ENCODE results near the gene RNF130. TPM values are rescaled to one million over a fixed set of nuclear protein-coding genes. Genes with fewer than 3 reads are reported as not detected.
"Not testable (repeated sequence)": the region's sequence is repeated elsewhere in the genome, so short reads cannot be mapped to it uniquely, and the experiment has no call there.

The RNF130 gene
- total and polyA plus RNA-seq, 2 donors: 69.2 to 71.3 TPM

- DNase-seq (ENCODE audit: extremely low spot score): no peak
- Histone ChIP-seq H3K27ac (ENCODE audit: low read depth) (no peak overlapping the region), H3K4me1 (ENCODE audit: insufficient read depth) (no peaks in the 10 kb centered on the region), H3K36me3 (ENCODE audit: insufficient read depth) (no peaks in the 10 kb centered on the region), H3K4me3 (ENCODE audit: low read depth, low read length) (no peak overlapping the region)
- 94% methylated on average over 5 of the region's 5 CpGs for WGBS
Measured at GRCh38 chr5:180018347-180019060, 53.1 kb downstream of the RNF130 start.

- not testable (repeated sequence) for H3K4me1 ChIP-seq (ENCODE audit: insufficient read depth); DNase-seq (ENCODE audit: extremely low spot score); H3K4me3 ChIP-seq (ENCODE audit: low read depth, low read length); H3K27ac ChIP-seq (ENCODE audit: low read depth); H3K36me3 ChIP-seq (ENCODE audit: insufficient read depth)
- WGBS: 94% methylated on average over 1 of the region's 1 CpG
Measured at GRCh38 chr5:180015523-180015922, 56.0 kb downstream of the RNF130 start.

- Histone ChIP-seq H3K27ac (ENCODE audit: low read depth) (no peak overlapping the region), H3K4me1 (ENCODE audit: insufficient read depth) (no peaks in the 10 kb centered on the region), H3K36me3 (ENCODE audit: insufficient read depth) (peaks cover 2% of the 10 kb centered on the region), H3K4me3 (ENCODE audit: low read depth, low read length) (no peak overlapping the region)
- no peak for DNase-seq (ENCODE audit: extremely low spot score)
- WGBS: 62% methylated on average over 1 of the region's 1 CpG
Measured at GRCh38 chr5:180013678-180014077, 57.9 kb downstream of the RNF130 start.

GRCh38 chr5:180012316-180012715, 59.2 kb downstream of the RNF130 start:
- peaks cover 2% of the 10 kb centered on the region for H3K36me3 ChIP-seq (ENCODE audit: insufficient read depth)
- H3K4me1 ChIP-seq (ENCODE audit: insufficient read depth): no peaks in the 10 kb centered on the region
- no peak for DNase-seq (ENCODE audit: extremely low spot score)
- H3K4me3 ChIP-seq (ENCODE audit: low read depth, low read length): no peak overlapping the region
- WGBS: 44% methylated on average over 2 of the region's 2 CpGs
- no peak overlapping the region for H3K27ac ChIP-seq (ENCODE audit: low read depth)

- Histone ChIP-seq H3K36me3 (ENCODE audit: insufficient read depth) (peaks cover 2% of the 10 kb centered on the region), H3K27ac (ENCODE audit: low read depth) (no peak overlapping the region), H3K4me3 (ENCODE audit: low read depth, low read length) (no peak overlapping the region), H3K4me1 (ENCODE audit: insufficient read depth) (no peaks in the 10 kb centered on the region)
- WGBS: 92% methylated on average over 3 of the region's 3 CpGs
- DNase-seq (ENCODE audit: extremely low spot score): no peak
Measured at GRCh38 chr5:180010636-180011035, 60.9 kb downstream of the RNF130 start.

GRCh38 chr5:180009581-180009980, 62.0 kb downstream of the RNF130 start:
- Histone ChIP-seq H3K36me3 (ENCODE audit: insufficient read depth) (peaks cover 2% of the 10 kb centered on the region), H3K4me1 (ENCODE audit: insufficient read depth) (no peaks in the 10 kb centered on the region), H3K27ac (ENCODE audit: low read depth) (no peak overlapping the region), H3K4me3 (ENCODE audit: low read depth, low read length) (no peak overlapping the region)
- WGBS: 56% methylated on average over 7 of the region's 7 CpGs
- DNase-seq (ENCODE audit: extremely low spot score): no peak

- Histone ChIP-seq H3K4me3 (ENCODE audit: low read depth, low read length) (no peak overlapping the region), H3K27ac (ENCODE audit: low read depth) (no peak overlapping the region), H3K36me3 (ENCODE audit: insufficient read depth) (peaks cover 2% of the 10 kb centered on the region), H3K4me1 (ENCODE audit: insufficient read depth) (no peaks in the 10 kb centered on the region)
- no peak for DNase-seq (ENCODE audit: extremely low spot score)
- 91% methylated on average over 7 of the region's 7 CpGs for WGBS
Measured at GRCh38 chr5:180008433-180008832, 63.1 kb downstream of the RNF130 start.

GRCh38 chr5:180007582-180007981, 64.0 kb downstream of the RNF130 start:
- Histone ChIP-seq H3K27ac (ENCODE audit: low read depth) (no peak overlapping the region), H3K4me1 (ENCODE audit: insufficient read depth) (no peaks in the 10 kb centered on the region), H3K36me3 (ENCODE audit: insufficient read depth) (no peaks in the 10 kb centered on the region), H3K4me3 (ENCODE audit: low read depth, low read length) (no peak overlapping the region)
- WGBS: 73% methylated on average over 8 of the region's 8 CpGs
- no peak for DNase-seq (ENCODE audit: extremely low spot score)

GRCh38 chr5:180006141-180006540, 65.4 kb downstream of the RNF130 start:
- DNase-seq (ENCODE audit: extremely low spot score): no peak
- H3K4me3 ChIP-seq (ENCODE audit: low read depth, low read length): no peak overlapping the region
- H3K27ac ChIP-seq (ENCODE audit: low read depth): no peak overlapping the region
- no peaks in the 10 kb centered on the region for H3K36me3 ChIP-seq (ENCODE audit: insufficient read depth)
- H3K4me1 ChIP-seq (ENCODE audit: insufficient read depth): no peaks in the 10 kb centered on the region

GRCh38 chr5:180003127-180003526, 68.4 kb downstream of the RNF130 start:
- H3K4me3 ChIP-seq (ENCODE audit: low read depth, low read length): no peak overlapping the region
- no peak for DNase-seq (ENCODE audit: extremely low spot score)
- H3K4me1 ChIP-seq (ENCODE audit: insufficient read depth): no peaks in the 10 kb centered on the region
- H3K27ac ChIP-seq (ENCODE audit: low read depth): no peak overlapping the region
- no peaks in the 10 kb centered on the region for H3K36me3 ChIP-seq (ENCODE audit: insufficient read depth)
- 96% methylated on average over 7 of the region's 7 CpGs for WGBS

- H3K27ac ChIP-seq (ENCODE audit: low read depth): no peak overlapping the region
- H3K36me3 ChIP-seq (ENCODE audit: insufficient read depth): no peaks in the 10 kb centered on the region
- no peaks in the 10 kb centered on the region for H3K4me1 ChIP-seq (ENCODE audit: insufficient read depth)
- DNase-seq (ENCODE audit: extremely low spot score): no peak
- no peak overlapping the region for H3K4me3 ChIP-seq (ENCODE audit: low read depth, low read length)
- WGBS: 94% methylated on average over 2 of the region's 2 CpGs
Measured at GRCh38 chr5:180001742-180002141, 69.8 kb downstream of the RNF130 start.

GRCh38 chr5:180001136-180001535, 70.4 kb downstream of the RNF130 start:
- DNase-seq (ENCODE audit: extremely low spot score): no peak
- Histone ChIP-seq H3K4me1 (ENCODE audit: insufficient read depth) (no peaks in the 10 kb centered on the region), H3K4me3 (ENCODE audit: low read depth, low read length) (no peak overlapping the region), H3K27ac (ENCODE audit: low read depth) (no peak overlapping the region), H3K36me3 (ENCODE audit: insufficient read depth) (no peaks in the 10 kb centered on the region)

GRCh38 chr5:179998485-179998884, 73.1 kb downstream of the RNF130 start:
- no peak overlapping the region for H3K27ac ChIP-seq (ENCODE audit: low read depth)
- no peak overlapping the region for H3K4me3 ChIP-seq (ENCODE audit: low read depth, low read length)
- no peaks in the 10 kb centered on the region for H3K36me3 ChIP-seq (ENCODE audit: insufficient read depth)
- H3K4me1 ChIP-seq (ENCODE audit: insufficient read depth): no peaks in the 10 kb centered on the region
- DNase-seq (ENCODE audit: extremely low spot score): no peak
- 99% methylated on average over 1 of the region's 1 CpG for whole genome bisulfite sequencing

GRCh38 chr5:179994583-179995323, 76.8 kb downstream of the RNF130 start:
- H3K4me3 ChIP-seq (ENCODE audit: low read depth, low read length): no peak overlapping the region
- H3K36me3 ChIP-seq (ENCODE audit: insufficient read depth): no peaks in the 10 kb centered on the region
- no peak overlapping the region for H3K27ac ChIP-seq (ENCODE audit: low read depth)
- H3K4me1 ChIP-seq (ENCODE audit: insufficient read depth): no peaks in the 10 kb centered on the region
- whole genome bisulfite sequencing: 97% methylated on average over 3 of the region's 3 CpGs
- no peak for DNase-seq (ENCODE audit: extremely low spot score)
